Measurements from ENCODE around the gene FGD3. TPM values are rescaled to one million over a fixed set of nuclear protein-coding genes. Genes with fewer than 3 reads are reported as not detected.

Gene FGD3
- total RNA-seq, 2 experiments from 2014 or later, result 104 to 107 TPM

GRCh38 chr9:93059011-93059714, 111.8 kb downstream of the FGD3 start:
- Mint-ChIP-seq H3K36me3 (ENCODE audit: low read depth) (peaks cover 20% of the 10 kb centered on the region), H3K9me3 (ENCODE audit: insufficient read depth) (no peaks in the 10 kb centered on the region), H3K27me3 (ENCODE audit: low read depth) (no peaks in the 10 kb centered on the region), H3K27ac (peak overlapping the region; percentile 81), H3K4me3 (peak overlapping the region; percentile 90), H3K4me1 (ENCODE audit: low read depth) (peaks cover 71% of the 10 kb centered on the region)
- DNase-seq (peak; percentile 53), ATAC-seq (peak; percentile 21)
- CTCF ChIA-PET, result interaction anchor here (0.5 to 1.5 kb wide), 11 partner anchors 15 to 507 kb away, joined by 3 to 5 read pairs (median 4); no protein-coding TSS in a partner anchor
- POLR2A ChIA-PET, result interaction anchor here (1.0 to 3.1 kb wide), 10 partner anchors 18 to 95 kb away, joined by 3 to 23 read pairs (median 8); partner anchors contain the start of gene NINJ1

GRCh38 chr9:93059715-93060578, 112.6 kb downstream of the FGD3 start:
- Mint-ChIP-seq H3K4me3 (peak overlapping the region; percentile 90), H3K9me3 (ENCODE audit: insufficient read depth) (no peaks in the 10 kb centered on the region), H3K36me3 (ENCODE audit: low read depth) (peaks cover 28% of the 10 kb centered on the region), H3K27me3 (ENCODE audit: low read depth) (no peaks in the 10 kb centered on the region), H3K4me1 (ENCODE audit: low read depth) (peaks cover 76% of the 10 kb centered on the region), H3K27ac (peak overlapping the region; percentile 81)
- no peak for DNase-seq
- no peak for ATAC-seq
- ChIA-PET CTCF (interaction anchor here (0.5 to 1.8 kb wide), 15 partner anchors 16 to 506 kb away, joined by 3 to 5 read pairs (median 4); no protein-coding TSS in a partner anchor), POLR2A (interaction anchor here (0.7 to 3.1 kb wide), 11 partner anchors 19 to 96 kb away, joined by 3 to 23 read pairs (median 7); partner anchors contain the start of gene NINJ1)

GRCh38 chr9:93060746-93061259, 113.5 kb downstream of the FGD3 start:
- ATAC-seq, result no peak
- Mint-ChIP-seq H3K4me1 (ENCODE audit: low read depth) (peaks cover 83% of the 10 kb centered on the region), H3K36me3 (ENCODE audit: low read depth) (peaks cover 35% of the 10 kb centered on the region), H3K9me3 (ENCODE audit: insufficient read depth) (no peaks in the 10 kb centered on the region), H3K27ac (peak overlapping the region; percentile 81), H3K27me3 (ENCODE audit: low read depth) (no peaks in the 10 kb centered on the region), H3K4me3 (peak overlapping the region; percentile 90)
- CTCF ChIA-PET, result interaction anchor here (1.0 to 1.8 kb wide), 6 partner anchors 24 to 104 kb away, joined by 3 to 5 read pairs (median 4); no protein-coding TSS in a partner anchor
- POLR2A ChIA-PET, result interaction anchor here (0.7 to 3.1 kb wide), 7 partner anchors 32 to 97 kb away, joined by 3 to 23 read pairs (median 13); partner anchors contain the start of gene NINJ1
- peak; percentile 43 for DNase-seq

DNA sequence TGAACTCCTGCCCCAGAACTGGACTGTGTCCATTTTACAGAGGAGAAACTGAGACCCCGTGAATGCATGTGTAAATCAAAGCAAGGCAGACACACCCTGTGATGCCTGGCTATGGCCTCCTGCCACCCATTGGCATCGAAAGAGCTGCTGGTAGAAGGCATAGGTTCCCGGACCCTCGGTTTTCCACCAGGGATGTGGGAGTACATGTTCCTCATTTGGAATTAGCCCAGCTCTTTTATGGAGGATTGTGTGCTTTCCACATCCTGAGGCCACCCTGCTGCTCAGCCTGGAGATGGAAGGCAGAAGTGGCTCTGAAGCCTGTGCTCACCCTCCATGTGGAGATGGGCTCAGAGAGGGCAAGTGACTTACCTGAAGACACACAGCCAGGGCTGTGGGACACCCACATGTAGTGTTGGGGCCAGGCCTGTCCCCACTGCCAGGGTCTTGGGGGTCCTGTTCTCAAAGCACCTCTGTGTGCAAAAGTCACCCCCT, 114.0 kb downstream of the FGD3 start:
- POLR2A ChIA-PET, result interaction anchor here (0.7 to 3.1 kb wide), 5 partner anchors 33 to 73 kb away, joined by 3 to 23 read pairs (median 13); partner anchors contain the start of gene NINJ1
- DNase-seq (no peak), ATAC-seq (no peak)
- Mint-ChIP-seq H3K4me1 (ENCODE audit: low read depth) (peaks cover 85% of the 10 kb centered on the region), H3K4me3 (peak overlapping the region; percentile 90), H3K36me3 (ENCODE audit: low read depth) (peaks cover 40% of the 10 kb centered on the region), H3K27ac (peak overlapping the region; percentile 81), H3K9me3 (ENCODE audit: insufficient read depth) (no peaks in the 10 kb centered on the region), H3K27me3 (ENCODE audit: low read depth) (no peaks in the 10 kb centered on the region)
- CTCF ChIA-PET, result interaction anchor here (0.6 to 1.8 kb wide), 5 partner anchors 23 to 104 kb away, joined by 3 to 5 read pairs (median 3); no protein-coding TSS in a partner anchor

DNA sequence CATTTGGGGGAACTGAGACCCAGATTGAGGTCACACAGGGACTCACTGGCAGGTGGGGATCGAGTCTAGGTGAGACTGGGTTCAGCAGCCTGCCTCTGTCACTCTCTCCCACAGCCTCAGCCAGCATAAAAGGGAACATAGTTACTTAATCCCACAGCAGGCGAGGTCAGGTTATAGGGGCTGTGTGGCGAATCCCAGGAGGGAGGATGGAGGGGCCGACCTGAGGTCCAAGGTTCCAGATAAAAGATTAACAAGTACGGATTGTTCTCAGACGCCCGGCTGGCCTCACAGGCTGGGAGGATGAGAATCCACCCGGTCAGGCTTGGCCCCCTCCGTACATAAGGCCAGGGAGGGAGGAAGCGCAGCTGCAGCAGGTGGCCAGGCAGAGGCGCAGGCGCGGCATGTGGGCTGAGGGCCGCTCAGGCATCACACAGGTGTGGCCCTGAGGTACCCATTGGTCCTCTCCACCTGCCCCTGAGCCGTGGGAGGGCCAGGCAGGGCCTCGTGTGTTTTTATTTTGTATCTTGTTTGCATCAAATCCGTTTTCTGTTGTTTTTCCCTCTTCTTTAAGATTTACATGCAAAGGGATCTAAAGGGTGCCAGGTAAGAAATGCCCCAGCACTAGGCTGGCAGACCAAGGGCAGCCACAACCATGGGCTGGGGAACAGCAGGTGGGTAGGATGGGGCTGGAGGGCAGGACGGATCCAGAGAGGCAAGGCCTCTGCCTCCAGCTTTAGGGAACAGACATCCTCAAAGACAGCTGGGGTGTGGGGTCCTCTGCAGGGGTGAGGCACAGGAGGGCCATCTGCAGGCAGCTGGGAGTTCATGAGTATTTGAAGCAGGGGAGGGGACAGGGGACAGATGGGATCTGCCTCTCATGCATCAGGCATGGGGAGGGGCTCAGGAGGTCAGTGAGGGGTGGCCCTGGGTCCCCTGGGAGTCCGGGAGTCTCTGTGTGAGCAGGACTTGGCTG, 114.8 kb downstream of the FGD3 start:
- H3K27me3 Mint-ChIP-seq (ENCODE audit: low read depth), result no peaks in the 10 kb centered on the region
- peaks cover 46% of the 10 kb centered on the region for H3K36me3 Mint-ChIP-seq (ENCODE audit: low read depth)
- peak overlapping the region; percentile 81 for H3K27ac Mint-ChIP-seq
- no peaks in the 10 kb centered on the region for H3K9me3 Mint-ChIP-seq (ENCODE audit: insufficient read depth)
- CTCF ChIA-PET, result interaction anchor here (0.6 to 1.8 kb wide), 5 partner anchors 44 to 105 kb away, joined by 3 to 5 read pairs (median 3); no protein-coding TSS in a partner anchor
- ATAC-seq (no peak), DNase-seq (peak; percentile 47)
- peaks cover 87% of the 10 kb centered on the region for H3K4me1 Mint-ChIP-seq (ENCODE audit: low read depth)
- POLR2A ChIA-PET, result interaction anchor here (0.7 to 3.1 kb wide), 4 partner anchors 33 to 37 kb away, joined by 3 to 14 read pairs (median 8); no protein-coding TSS in a partner anchor
- peak overlapping the region; percentile 90 for H3K4me3 Mint-ChIP-seq

DNA sequence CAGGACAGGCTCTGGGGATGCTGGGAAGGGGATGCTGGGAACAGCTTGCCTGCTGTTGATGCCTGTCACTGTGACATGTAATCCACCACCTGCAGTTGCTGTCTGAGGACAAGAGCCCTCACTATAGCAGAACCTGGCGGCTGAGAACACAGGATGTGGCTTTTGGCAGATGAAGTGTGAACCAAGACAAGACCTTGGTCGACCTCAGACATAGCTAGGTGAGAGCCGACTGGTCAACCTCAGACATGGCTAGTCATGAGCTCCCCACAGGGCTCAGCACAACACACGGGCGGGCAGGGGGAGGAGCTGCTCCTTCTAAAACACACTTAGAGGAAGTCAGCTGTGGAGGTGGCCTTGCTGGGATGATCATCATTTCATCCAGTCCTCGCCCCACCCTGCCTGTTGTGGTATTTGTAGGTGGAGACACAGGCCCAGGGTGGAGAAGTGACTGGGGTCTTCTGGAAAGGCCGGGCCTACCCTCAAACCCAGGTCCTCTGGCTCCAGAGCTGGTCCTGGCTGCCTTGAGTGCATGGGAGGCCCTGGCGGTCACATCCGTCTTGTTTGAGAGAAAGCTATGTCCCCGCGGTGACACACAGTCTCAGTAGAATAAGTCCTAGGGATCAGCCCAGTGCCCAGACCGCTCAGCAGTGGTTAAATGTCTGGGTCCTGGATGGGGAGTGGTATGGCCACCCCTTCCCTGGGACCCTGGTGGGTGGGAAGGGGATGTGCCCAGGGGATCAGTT, 117.2 kb downstream of the FGD3 start:
- H3K4me1 Mint-ChIP-seq (ENCODE audit: low read depth), result peaks cover 87% of the 10 kb centered on the region

GRCh38 chr9:93065135-93065720, 117.9 kb downstream of the FGD3 start:
- DNase-seq (no peak), ATAC-seq (no peak)
- H3K9me3 Mint-ChIP-seq (ENCODE audit: insufficient read depth), result no peaks in the 10 kb centered on the region
- ChIA-PET CTCF (interaction anchor here (0.6 to 2.3 kb wide), 19 partner anchors 11 to 109 kb away, joined by 3 to 18 read pairs (median 4); partner anchors contain the start of gene NINJ1), POLR2A (interaction anchor here (0.9 to 2.8 kb wide), 13 partner anchors 18 to 101 kb away, joined by 3 to 31 read pairs (median 7); partner anchors contain the start of gene CARD19)
- H3K36me3 Mint-ChIP-seq (ENCODE audit: low read depth), result peaks cover 68% of the 10 kb centered on the region
- H3K4me1 Mint-ChIP-seq (ENCODE audit: low read depth), result peaks cover 81% of the 10 kb centered on the region
- H3K27me3 Mint-ChIP-seq (ENCODE audit: low read depth), result no peaks in the 10 kb centered on the region
- peak overlapping the region; percentile 79 for H3K4me3 Mint-ChIP-seq
- peak overlapping the region; percentile 96 for H3K27ac Mint-ChIP-seq

More for the DNA sequence above, 117.2 kb downstream of the FGD3 start:
- ATAC-seq (peak; percentile 91), DNase-seq (peak; percentile 98)
- Mint-ChIP-seq H3K9me3 (ENCODE audit: insufficient read depth) (no peaks in the 10 kb centered on the region), H3K27me3 (ENCODE audit: low read depth) (no peaks in the 10 kb centered on the region), H3K4me3 (peak overlapping the region; percentile 79), H3K36me3 (ENCODE audit: low read depth) (peaks cover 64% of the 10 kb centered on the region), H3K27ac (peak overlapping the region; percentile 96)
- POLR2A ChIA-PET, result interaction anchor here (0.6 to 2.8 kb wide), 23 partner anchors 9 to 110 kb away, joined by 3 to 31 read pairs (median 4); partner anchors contain the start of gene CARD19
- CTCF ChIA-PET, result interaction anchor here (0.6 to 2.3 kb wide), 22 partner anchors 10 to 108 kb away, joined by 3 to 18 read pairs (median 4); partner anchors contain the start of gene NINJ1

- H3K9me3 Mint-ChIP-seq (ENCODE audit: insufficient read depth), result no peaks in the 10 kb centered on the region
- H3K27ac Mint-ChIP-seq, result no peak overlapping the region
- no peaks in the 10 kb centered on the region for H3K27me3 Mint-ChIP-seq (ENCODE audit: low read depth)
- ChIA-PET POLR2A (interaction anchor here (1.0 to 1.8 kb wide), 2 partner anchors 21 to 27 kb away, joined by 3 to 5 read pairs; no protein-coding TSS in a partner anchor), CTCF (interaction anchor here (0.6 to 2.1 kb wide), 3 partner anchors 15 to 64 kb away, joined by 3 to 9 read pairs (median 7); no protein-coding TSS in a partner anchor)
- H3K4me3 Mint-ChIP-seq, result no peak overlapping the region
- ATAC-seq (no peak), DNase-seq (no peak)
- H3K4me1 Mint-ChIP-seq (ENCODE audit: low read depth), result peaks cover 73% of the 10 kb centered on the region
- H3K36me3 Mint-ChIP-seq (ENCODE audit: low read depth), result peaks cover 70% of the 10 kb centered on the region
These were observed 119.8 kb downstream of the FGD3 start for GRCh38 chr9:93066978-93067603.

DNA sequence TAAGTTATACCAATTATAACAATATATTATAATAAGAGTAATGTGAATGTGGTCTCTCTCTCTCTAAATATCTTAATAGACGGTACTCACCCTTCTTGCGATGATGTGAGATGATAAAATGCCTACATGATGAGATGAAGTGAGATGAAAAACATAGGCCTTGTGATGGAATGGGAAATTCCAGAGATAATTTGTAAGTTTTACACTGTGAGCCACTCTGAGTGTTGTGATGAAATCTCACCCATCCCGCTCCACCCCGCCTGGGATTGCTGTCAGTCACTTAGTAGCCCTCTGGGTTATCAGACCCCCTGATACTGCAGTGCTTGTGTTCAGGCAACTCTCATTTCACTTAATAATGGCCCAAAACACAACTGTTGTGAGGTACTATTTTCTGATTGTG, 121.6 kb downstream of the FGD3 start:
- no peaks in the 10 kb centered on the region for H3K27me3 Mint-ChIP-seq (ENCODE audit: low read depth)
- DNase-seq (no peak), ATAC-seq (no peak)
- H3K4me1 Mint-ChIP-seq (ENCODE audit: low read depth), result peaks cover 59% of the 10 kb centered on the region
- ChIA-PET POLR2A (no interaction called here), CTCF (interaction anchor here (0.6 to 0.9 kb wide), 2 partner anchors 40 to 49 kb away, joined by 3 read pairs; no protein-coding TSS in a partner anchor)
- no peak overlapping the region for H3K27ac Mint-ChIP-seq
- peaks cover 64% of the 10 kb centered on the region for H3K36me3 Mint-ChIP-seq (ENCODE audit: low read depth)
- no peak overlapping the region for H3K4me3 Mint-ChIP-seq
- H3K9me3 Mint-ChIP-seq (ENCODE audit: insufficient read depth), result no peaks in the 10 kb centered on the region

Data from activated CD8-positive, alpha-beta T cell treated with anti-CD3 and anti-CD28 coated beads, Interleukin-2, amount 10 ng/mL, durations not matched to agents 7 days and 5 days (primary cell).